ENCODE data around the gene NFATC2.

Gene NFATC2

GRCh38 chr20:51450984-51451383 is 91.5 kb downstream of the NFATC2 start:
- DNase-seq (ENCODE audit: low read depth), result no peak

GRCh38 chr20:51450221-51450712 is 92.3 kb downstream of the NFATC2 start:
- DNase-seq (ENCODE audit: low read depth), result no peak

GRCh38 chr20:51449498-51450220 is 92.9 kb downstream of the NFATC2 start:
- no peak for DNase-seq (ENCODE audit: low read depth)

GRCh38 chr20:51447765-51448148 is 94.8 kb downstream of the NFATC2 start:
- no peak for DNase-seq (ENCODE audit: low read depth)

- DNase-seq (ENCODE audit: low read depth), result no peak
These were observed 95.3 kb downstream of the NFATC2 start for GRCh38 chr20:51447097-51447764.

- no peak for DNase-seq (ENCODE audit: low read depth)
These were observed 95.9 kb downstream of the NFATC2 start for GRCh38 chr20:51446656-51447055.

- DNase-seq (ENCODE audit: low read depth), result no peak
These were observed 96.3 kb downstream of the NFATC2 start for GRCh38 chr20:51446230-51446629.

GRCh38 chr20:51445591-51445990 is 96.9 kb downstream of the NFATC2 start:
- DNase-seq (ENCODE audit: low read depth), result no peak

GRCh38 chr20:51444922-51445438 is 97.5 kb downstream of the NFATC2 start:
- no peak for DNase-seq (ENCODE audit: low read depth)

GRCh38 chr20:51444467-51444866 is 98.1 kb downstream of the NFATC2 start:
- DNase-seq (ENCODE audit: low read depth), result no peak

GRCh38 chr20:51442602-51443001 is 99.9 kb downstream of the NFATC2 start:
- DNase-seq (ENCODE audit: low read depth), result no peak

GRCh38 chr20:51440589-51440988 is 101.9 kb downstream of the NFATC2 start:
- DNase-seq (ENCODE audit: low read depth), result no peak

GRCh38 chr20:51439160-51439689 is 103.3 kb downstream of the NFATC2 start:
- no peak for DNase-seq (ENCODE audit: low read depth)

- DNase-seq (ENCODE audit: low read depth), result no peak
These were observed 104.4 kb downstream of the NFATC2 start for GRCh38 chr20:51438136-51438535.

GRCh38 chr20:51437182-51437924 is 105.2 kb downstream of the NFATC2 start:
- DNase-seq (ENCODE audit: low read depth), result no peak

- DNase-seq (ENCODE audit: low read depth), result no peak
These were observed 107.8 kb downstream of the NFATC2 start for GRCh38 chr20:51434580-51435247.

GRCh38 chr20:51434026-51434425 is 108.5 kb downstream of the NFATC2 start:
- no peak for DNase-seq (ENCODE audit: low read depth)

- no peak for DNase-seq (ENCODE audit: low read depth)
These were observed 109.6 kb downstream of the NFATC2 start for GRCh38 chr20:51432875-51433274.

- no peak for DNase-seq (ENCODE audit: low read depth)
These were observed 110.2 kb downstream of the NFATC2 start for GRCh38 chr20:51432251-51432784.

- peak; percentile 49 for DNase-seq (ENCODE audit: low read depth)
These were observed 111.2 kb downstream of the NFATC2 start for GRCh38 chr20:51431321-51431720.

GRCh38 chr20:51430198-51430950 is 112.1 kb downstream of the NFATC2 start:
- no peak for DNase-seq (ENCODE audit: low read depth)
